Measurements from ENCODE around the gene INVS.
"Not testable (repeated sequence)": the region's sequence is repeated elsewhere in the genome, so short reads cannot be mapped to it uniquely, and the experiment has no call there.

INVS gene

GRCh38 chr9:100067990-100068389, 31.1 kb upstream of the INVS start:
- not testable (repeated sequence) for H3K36me3 ChIP-seq (ENCODE audit: control insufficient read depth, insufficient read depth, low read length, severe bottlenecking); DNase-seq (ENCODE audit: low read depth); H3K9me3 ChIP-seq (ENCODE audit: control insufficient read depth, low read length); H3K4me3 ChIP-seq (ENCODE audit: low read length); H3K9ac ChIP-seq (ENCODE audit: low read length); H3K27me3 ChIP-seq (replicated peaks; ENCODE audit: control insufficient read depth, insufficient read depth, low read length)
- H3K4me1 ChIP-seq (ENCODE audit: control insufficient read depth, insufficient read depth, low read length) = peaks cover 26% of the 10 kb centered on the region

DNA sequence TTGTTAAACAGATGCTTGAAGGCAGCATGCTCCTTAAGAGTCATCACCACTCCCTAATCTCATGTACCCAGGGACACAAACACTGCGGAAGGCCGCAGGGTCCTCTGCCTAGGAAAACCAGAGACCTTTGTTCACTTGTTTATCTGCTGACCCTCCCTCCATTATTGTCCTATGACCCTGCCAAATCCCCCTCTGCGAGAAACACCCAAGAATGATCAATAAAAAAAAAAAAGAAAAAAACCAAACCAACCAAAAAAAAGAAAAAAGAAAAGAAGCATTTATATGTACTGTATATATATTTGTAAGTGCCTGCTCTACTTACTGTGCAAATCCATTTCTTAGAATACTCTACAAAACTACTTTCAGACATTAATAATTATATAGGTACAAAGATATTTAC, 30.0 kb upstream of the INVS start:
- not testable (repeated sequence) for H3K36me3 ChIP-seq (ENCODE audit: control insufficient read depth, insufficient read depth, low read length, severe bottlenecking); DNase-seq (ENCODE audit: low read depth); H3K4me3 ChIP-seq (ENCODE audit: low read length); H3K9ac ChIP-seq (ENCODE audit: low read length); H3K27me3 ChIP-seq (replicated peaks; ENCODE audit: control insufficient read depth, insufficient read depth, low read length); H3K9me3 ChIP-seq (ENCODE audit: control insufficient read depth, low read length)
- peaks cover 21% of the 10 kb centered on the region for H3K4me1 ChIP-seq (ENCODE audit: control insufficient read depth, insufficient read depth, low read length)

DNA sequence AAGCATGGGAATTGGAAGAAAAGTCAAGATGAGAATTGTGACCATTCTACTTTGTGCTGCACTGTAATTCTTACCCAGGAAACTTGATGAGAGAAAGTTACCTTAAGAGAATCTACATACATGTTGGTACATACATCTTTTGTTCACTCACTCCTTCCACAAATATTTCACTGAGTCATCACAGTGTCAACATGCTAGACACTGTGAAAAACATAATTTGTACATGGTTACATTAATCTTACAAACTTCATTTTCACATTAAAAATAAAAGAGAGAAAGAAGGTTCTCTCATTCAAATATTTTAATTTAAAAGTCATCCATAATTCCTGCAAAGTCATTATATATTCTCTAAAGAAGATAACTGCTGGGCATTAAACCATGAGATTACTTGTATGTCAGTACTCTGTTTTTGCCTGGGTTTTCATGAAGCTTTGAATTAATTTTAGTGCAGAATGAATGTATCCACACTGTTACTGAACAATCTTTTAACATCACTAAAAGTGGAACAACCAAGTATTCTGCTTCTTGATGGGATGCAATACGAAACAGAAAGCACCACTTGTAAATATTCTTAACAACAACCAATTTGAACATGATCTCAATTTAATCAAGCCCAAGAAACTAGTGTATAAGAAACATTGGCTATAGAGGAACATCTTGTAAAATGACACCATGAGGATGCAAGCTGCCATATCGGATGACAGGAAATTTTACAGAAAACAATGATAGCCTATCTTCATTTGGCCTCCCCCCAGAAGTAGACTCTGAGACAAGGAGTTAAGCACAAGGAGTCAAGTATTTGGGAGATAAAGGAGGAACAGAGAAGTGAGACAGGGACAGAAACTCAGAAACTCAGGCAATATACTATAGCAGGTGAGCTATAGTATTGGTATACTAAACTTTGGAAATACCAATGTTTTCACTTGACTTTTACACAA, 28.7 kb upstream of the INVS start:
- DNase-seq (ENCODE audit: low read depth) = no peak
- Histone ChIP-seq H3K9me3 (ENCODE audit: control insufficient read depth, low read length) (no peaks in the 10 kb centered on the region), H3K27me3 (replicated peaks; ENCODE audit: control insufficient read depth, insufficient read depth, low read length) (no peaks in the 10 kb centered on the region), H3K36me3 (ENCODE audit: control insufficient read depth, insufficient read depth, low read length, severe bottlenecking) (no peaks in the 10 kb centered on the region), H3K4me1 (ENCODE audit: control insufficient read depth, insufficient read depth, low read length) (peaks cover 12% of the 10 kb centered on the region), H3K9ac (ENCODE audit: low read length) (no peak overlapping the region), H3K4me3 (ENCODE audit: low read length) (no peak overlapping the region)

GRCh38 chr9:100071271-100071670, 27.8 kb upstream of the INVS start:
- Histone ChIP-seq H3K9me3 (ENCODE audit: control insufficient read depth, low read length) (no peaks in the 10 kb centered on the region), H3K36me3 (ENCODE audit: control insufficient read depth, insufficient read depth, low read length, severe bottlenecking) (no peaks in the 10 kb centered on the region), H3K4me1 (ENCODE audit: control insufficient read depth, insufficient read depth, low read length) (peaks cover 7% of the 10 kb centered on the region), H3K4me3 (ENCODE audit: low read length) (no peak overlapping the region), H3K27me3 (replicated peaks; ENCODE audit: control insufficient read depth, insufficient read depth, low read length) (no peaks in the 10 kb centered on the region), H3K9ac (ENCODE audit: low read length) (no peak overlapping the region)
- DNase-seq (ENCODE audit: low read depth) = no peak

DNA sequence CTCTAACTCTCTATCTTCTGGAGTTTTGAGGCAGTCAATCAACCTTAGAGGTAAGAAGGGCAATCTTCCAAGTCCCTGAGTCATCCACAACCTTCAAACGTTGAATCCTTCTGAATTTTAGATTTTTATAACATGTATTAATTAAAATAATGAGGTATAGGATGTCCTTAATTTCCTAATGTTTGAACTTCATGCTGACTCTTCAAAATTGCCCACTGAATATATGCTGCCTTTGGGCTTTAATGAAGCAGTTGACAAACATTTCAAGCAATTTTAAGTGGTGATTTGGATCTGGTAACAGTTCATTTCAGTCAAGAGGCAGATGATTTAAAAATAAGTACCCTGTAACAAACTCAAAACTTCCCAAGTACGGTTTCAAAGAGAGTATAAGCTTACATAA, 26.2 kb upstream of the INVS start:
- Histone ChIP-seq H3K9ac (ENCODE audit: low read length) (no peak overlapping the region), H3K4me1 (ENCODE audit: control insufficient read depth, insufficient read depth, low read length) (no peaks in the 10 kb centered on the region), H3K27me3 (replicated peaks; ENCODE audit: control insufficient read depth, insufficient read depth, low read length) (no peaks in the 10 kb centered on the region), H3K4me3 (ENCODE audit: low read length) (no peak overlapping the region), H3K9me3 (ENCODE audit: control insufficient read depth, low read length) (no peaks in the 10 kb centered on the region), H3K36me3 (ENCODE audit: control insufficient read depth, insufficient read depth, low read length, severe bottlenecking) (no peaks in the 10 kb centered on the region)
- DNase-seq (ENCODE audit: low read depth) = no peak

GRCh38 chr9:100074093-100074492, 24.9 kb upstream of the INVS start:
- H3K27me3 ChIP-seq (replicated peaks; ENCODE audit: control insufficient read depth, insufficient read depth, low read length) = no peaks in the 10 kb centered on the region
- no peaks in the 10 kb centered on the region for H3K4me1 ChIP-seq (ENCODE audit: control insufficient read depth, insufficient read depth, low read length)
- H3K4me3 ChIP-seq (ENCODE audit: low read length) = no peak overlapping the region
- no peaks in the 10 kb centered on the region for H3K36me3 ChIP-seq (ENCODE audit: control insufficient read depth, insufficient read depth, low read length, severe bottlenecking)
- no peak for DNase-seq (ENCODE audit: low read depth)
- H3K9ac ChIP-seq (ENCODE audit: low read length) = no peak overlapping the region
- H3K9me3 ChIP-seq (ENCODE audit: control insufficient read depth, low read length) = no peaks in the 10 kb centered on the region

DNA sequence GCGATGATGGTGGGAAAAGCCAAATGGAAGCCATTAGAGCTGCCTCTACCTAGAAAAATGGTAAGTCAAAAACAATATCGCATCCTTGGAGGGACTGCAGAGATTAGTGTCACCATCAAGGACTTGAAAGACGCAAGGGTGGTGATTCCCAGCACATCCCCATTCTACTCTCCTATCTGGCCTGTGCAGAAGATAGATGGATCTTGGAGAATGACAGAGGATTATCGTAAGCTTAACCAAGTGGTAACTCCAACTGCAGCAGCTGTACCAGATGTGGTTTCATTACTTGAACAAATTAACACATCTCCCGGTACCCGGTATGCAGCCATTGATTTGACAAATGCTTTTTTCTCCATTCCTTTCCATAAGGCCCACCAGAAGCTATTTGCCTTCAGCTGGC, 24.1 kb upstream of the INVS start:
- Histone ChIP-seq H3K36me3 (ENCODE audit: control insufficient read depth, insufficient read depth, low read length, severe bottlenecking) (no peaks in the 10 kb centered on the region), H3K9me3 (ENCODE audit: control insufficient read depth, low read length) (no peaks in the 10 kb centered on the region), H3K9ac (ENCODE audit: low read length) (no peak overlapping the region), H3K27me3 (replicated peaks; ENCODE audit: control insufficient read depth, insufficient read depth, low read length) (no peaks in the 10 kb centered on the region), H3K4me3 (ENCODE audit: low read length) (no peak overlapping the region), H3K4me1 (ENCODE audit: control insufficient read depth, insufficient read depth, low read length) (no peaks in the 10 kb centered on the region)
- no peak for DNase-seq (ENCODE audit: low read depth)

- not testable (repeated sequence) for H3K9me3 ChIP-seq (ENCODE audit: control insufficient read depth, low read length); H3K4me1 ChIP-seq (ENCODE audit: control insufficient read depth, insufficient read depth, low read length); H3K36me3 ChIP-seq (ENCODE audit: control insufficient read depth, insufficient read depth, low read length, severe bottlenecking); H3K27me3 ChIP-seq (replicated peaks; ENCODE audit: control insufficient read depth, insufficient read depth, low read length); DNase-seq (ENCODE audit: low read depth); H3K9ac ChIP-seq (ENCODE audit: low read length); H3K4me3 ChIP-seq (ENCODE audit: low read length)
These were observed 22.8 kb upstream of the INVS start for GRCh38 chr9:100076256-100076655.

- Histone ChIP-seq H3K4me1 (ENCODE audit: control insufficient read depth, insufficient read depth, low read length) (peaks cover 12% of the 10 kb centered on the region), H3K36me3 (ENCODE audit: control insufficient read depth, insufficient read depth, low read length, severe bottlenecking) (no peaks in the 10 kb centered on the region), H3K4me3 (ENCODE audit: low read length) (no peak overlapping the region), H3K27me3 (replicated peaks; ENCODE audit: control insufficient read depth, insufficient read depth, low read length) (no peaks in the 10 kb centered on the region), H3K9me3 (ENCODE audit: control insufficient read depth, low read length) (no peaks in the 10 kb centered on the region), H3K9ac (ENCODE audit: low read length) (no peak overlapping the region)
- DNase-seq (ENCODE audit: low read depth) = peak; percentile 61
These were observed 16.3 kb upstream of the INVS start for GRCh38 chr9:100082782-100083181.

GRCh38 chr9:100083448-100084127, 15.5 kb upstream of the INVS start:
- no peak for DNase-seq (ENCODE audit: low read depth)

GRCh38 chr9:100084128-100084453, 15.0 kb upstream of the INVS start:
- DNase-seq (ENCODE audit: low read depth) = no peak
- Histone ChIP-seq H3K27me3 (replicated peaks; ENCODE audit: control insufficient read depth, insufficient read depth, low read length) (no peaks in the 10 kb centered on the region), H3K4me3 (ENCODE audit: low read length) (no peak overlapping the region), H3K36me3 (ENCODE audit: control insufficient read depth, insufficient read depth, low read length, severe bottlenecking) (no peaks in the 10 kb centered on the region), H3K9ac (ENCODE audit: low read length) (no peak overlapping the region), H3K9me3 (ENCODE audit: control insufficient read depth, low read length) (no peaks in the 10 kb centered on the region), H3K4me1 (ENCODE audit: control insufficient read depth, insufficient read depth, low read length) (peaks cover 12% of the 10 kb centered on the region)

More at GRCh38 chr9:100083448-100084127, 15.5 kb upstream of the INVS start:
- Histone ChIP-seq H3K9me3 (ENCODE audit: control insufficient read depth, low read length) (no peaks in the 10 kb centered on the region), H3K36me3 (ENCODE audit: control insufficient read depth, insufficient read depth, low read length, severe bottlenecking) (no peaks in the 10 kb centered on the region), H3K4me3 (ENCODE audit: low read length) (no peak overlapping the region), H3K9ac (ENCODE audit: low read length) (no peak overlapping the region), H3K27me3 (replicated peaks; ENCODE audit: control insufficient read depth, insufficient read depth, low read length) (no peaks in the 10 kb centered on the region), H3K4me1 (ENCODE audit: control insufficient read depth, insufficient read depth, low read length) (peaks cover 12% of the 10 kb centered on the region)
